MM.1S (cell line): Measurements from ENCODE around the gene CYP2D6.
"Not testable (repeated sequence)": the region's sequence is repeated elsewhere in the genome, so short reads cannot be mapped to it uniquely, and the experiment has no call there.

Source experiments
- DNase-seq: peaks from one replicate; pipeline ENCODE4 v3.0.0-alpha.2; 2015
- H2AFZ ChIP-seq: fragments of 300-600 bp; sonication (generic); 2 replicates; pipeline ENCODE4 v1.6.0; 2016; ENCODE audit warnings: antibody characterized with exemption, low read length
- H3F3A ChIP-seq: fragments of 300-600 bp; sonication (generic); 2 replicates; pipeline ENCODE4 v1.6.1; 2016; ENCODE audit warnings: mild to moderate bottlenecking, antibody characterized with exemption, low read length, moderate library complexity, mixed read lengths; ENCODE audit not compliant: insufficient read depth
- H3K27ac ChIP-seq: fragments of 300-600 bp; sonication (generic); 2 replicates; pipeline ENCODE4 v1.5.1; 2016; ENCODE audit warnings: mild to moderate bottlenecking, low read length
- H3K27me3 ChIP-seq: fragments of 300-600 bp; sonication (generic); replicated peaks from 2 replicates; pipeline ENCODE4 v1.6.0; 2016; ENCODE audit warnings: low read length; ENCODE audit not compliant: insufficient read depth
- H3K36me3 ChIP-seq: fragments of 300-600 bp; sonication (generic); replicated peaks from 2 replicates; pipeline ENCODE4 v1.6.1; 2016; ENCODE audit warnings: mild to moderate bottlenecking, low read length, mixed read lengths; ENCODE audit not compliant: insufficient read depth
- H3K4me1 ChIP-seq: fragments of 300-600 bp; sonication (generic); 2 replicates; pipeline ENCODE4 v1.6.1; 2016; ENCODE audit warnings: low read length, mixed read lengths
- H3K4me2 ChIP-seq: fragments of 300-600 bp; sonication (generic); 2 replicates; pipeline ENCODE4 v1.6.0; 2016; ENCODE audit warnings: low read depth, low read length
- H3K4me3 ChIP-seq: fragments of 300-600 bp; sonication (generic); 2 replicates; pipeline ENCODE4 v1.5.1; 2016; ENCODE audit warnings: low read length, mixed read lengths
- H3K79me2 ChIP-seq: fragments of 300-600 bp; sonication (generic); 2 replicates; pipeline ENCODE4 v1.6.1; 2016; ENCODE audit warnings: mixed run types, low read length, mixed read lengths
- H3K9ac ChIP-seq: fragments of 300-600 bp; sonication (generic); 2 replicates; pipeline ENCODE4 v1.6.1; 2016; ENCODE audit warnings: low read length, mixed read lengths
- H3K9me2 ChIP-seq: fragments of 300-600 bp; sonication (generic); replicated peaks from 2 replicates; pipeline ENCODE4 v1.6.1; 2016; ENCODE audit warnings: mild to moderate bottlenecking, low read length, mixed read lengths; ENCODE audit not compliant: insufficient read depth
- H3K9me3 ChIP-seq: fragments of 300-600 bp; sonication (generic); replicated peaks from 2 replicates; pipeline ENCODE4 v1.6.1; 2016; ENCODE audit warnings: mild to moderate bottlenecking, low read length, mixed read lengths; ENCODE audit not compliant: insufficient read depth
- H4K20me1 ChIP-seq: fragments of 300-600 bp; sonication (generic); 2 replicates; pipeline ENCODE4 v1.6.1; 2016; ENCODE audit warnings: mild to moderate bottlenecking, low read length, moderate library complexity, mixed read lengths; ENCODE audit not compliant: insufficient read depth
- EZH2 ChIP-seq: fragments of 300-600 bp; sonication (generic); optimal IDR thresholded peaks from 2 replicates; pipeline ENCODE3; 2017; ENCODE audit warnings: low read depth, mild to moderate bottlenecking, antibody characterized with exemption, low read length, mixed read lengths
- EZH2phosphoT487 ChIP-seq: fragments of 300-600 bp; sonication (generic); IDR thresholded peaks from 2 replicates; pipeline ENCODE4 v1.6.1; 2018; ENCODE audit warnings: antibody characterized with exemption, low read length
- TF ChIP-seq, protein P1 (sequence below): fragments of 300-600 bp; sonication (generic); IDR thresholded peaks from 2 replicates; pipeline ENCODE4 v1.5.1; 2016; ENCODE audit warnings: antibody characterized with exemption, low read length, mixed read lengths

CYP2D6 gene

DNA sequence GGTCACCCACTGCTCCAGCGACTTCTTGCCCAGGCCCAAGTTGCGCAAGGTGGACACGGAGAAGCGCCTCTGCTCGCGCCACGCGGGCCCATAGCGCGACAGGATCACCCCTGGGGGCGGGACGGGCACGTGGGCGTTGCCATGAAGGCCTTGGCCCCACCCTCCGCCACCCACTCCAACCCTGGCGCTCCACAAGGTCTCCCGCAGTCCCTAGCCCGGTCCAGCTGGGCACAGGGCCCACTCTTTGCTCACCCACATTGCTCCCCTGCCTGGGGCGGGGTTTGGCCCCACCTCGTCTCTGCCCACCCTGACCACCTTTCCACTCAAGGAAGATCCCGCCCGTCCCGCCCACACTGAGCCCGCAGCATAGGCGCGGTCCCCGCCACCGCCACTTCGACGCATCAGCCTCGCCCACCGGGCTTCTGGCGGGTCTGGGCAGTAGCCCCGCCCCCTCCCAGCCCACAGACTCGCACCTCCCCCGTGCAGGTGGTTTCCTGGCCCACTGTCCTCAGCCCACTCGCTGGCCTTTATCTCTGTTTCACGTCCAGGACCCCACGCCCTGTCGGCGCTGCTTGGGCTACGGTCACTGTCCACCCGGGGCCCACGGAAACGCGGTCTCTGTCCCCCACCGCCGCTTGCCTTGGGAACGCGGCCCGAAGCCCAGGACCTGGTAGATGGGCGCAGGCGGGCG is 12.3 kb upstream of the CYP2D6 start:
- DNase-seq = no peak
- Histone ChIP-seq H3K79me2 (no peaks in the 10 kb centered on the region), H3K27me3 (no peaks in the 10 kb centered on the region), H4K20me1 (no peaks in the 10 kb centered on the region), H3F3A (no peaks in the 10 kb centered on the region), H3K4me3 (no peak overlapping the region), H3K9me3 (no peaks in the 10 kb centered on the region), H3K4me2 (no peak overlapping the region), H3K9me2 (no peaks in the 10 kb centered on the region), H3K27ac (no peak overlapping the region), H3K9ac (no peak overlapping the region), H3K4me1 (no peaks in the 10 kb centered on the region), H3K36me3 (no peaks in the 10 kb centered on the region), H2AFZ (no peak overlapping the region)
- TF ChIP-seq, protein P1, sequence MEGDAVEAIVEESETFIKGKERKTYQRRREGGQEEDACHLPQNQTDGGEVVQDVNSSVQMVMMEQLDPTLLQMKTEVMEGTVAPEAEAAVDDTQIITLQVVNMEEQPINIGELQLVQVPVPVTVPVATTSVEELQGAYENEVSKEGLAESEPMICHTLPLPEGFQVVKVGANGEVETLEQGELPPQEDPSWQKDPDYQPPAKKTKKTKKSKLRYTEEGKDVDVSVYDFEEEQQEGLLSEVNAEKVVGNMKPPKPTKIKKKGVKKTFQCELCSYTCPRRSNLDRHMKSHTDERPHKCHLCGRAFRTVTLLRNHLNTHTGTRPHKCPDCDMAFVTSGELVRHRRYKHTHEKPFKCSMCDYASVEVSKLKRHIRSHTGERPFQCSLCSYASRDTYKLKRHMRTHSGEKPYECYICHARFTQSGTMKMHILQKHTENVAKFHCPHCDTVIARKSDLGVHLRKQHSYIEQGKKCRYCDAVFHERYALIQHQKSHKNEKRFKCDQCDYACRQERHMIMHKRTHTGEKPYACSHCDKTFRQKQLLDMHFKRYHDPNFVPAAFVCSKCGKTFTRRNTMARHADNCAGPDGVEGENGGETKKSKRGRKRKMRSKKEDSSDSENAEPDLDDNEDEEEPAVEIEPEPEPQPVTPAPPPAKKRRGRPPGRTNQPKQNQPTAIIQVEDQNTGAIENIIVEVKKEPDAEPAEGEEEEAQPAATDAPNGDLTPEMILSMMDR = no peak
- TF ChIP-seq EZH2phosphoT487 (no peak), EZH2 (no peak)

DNA sequence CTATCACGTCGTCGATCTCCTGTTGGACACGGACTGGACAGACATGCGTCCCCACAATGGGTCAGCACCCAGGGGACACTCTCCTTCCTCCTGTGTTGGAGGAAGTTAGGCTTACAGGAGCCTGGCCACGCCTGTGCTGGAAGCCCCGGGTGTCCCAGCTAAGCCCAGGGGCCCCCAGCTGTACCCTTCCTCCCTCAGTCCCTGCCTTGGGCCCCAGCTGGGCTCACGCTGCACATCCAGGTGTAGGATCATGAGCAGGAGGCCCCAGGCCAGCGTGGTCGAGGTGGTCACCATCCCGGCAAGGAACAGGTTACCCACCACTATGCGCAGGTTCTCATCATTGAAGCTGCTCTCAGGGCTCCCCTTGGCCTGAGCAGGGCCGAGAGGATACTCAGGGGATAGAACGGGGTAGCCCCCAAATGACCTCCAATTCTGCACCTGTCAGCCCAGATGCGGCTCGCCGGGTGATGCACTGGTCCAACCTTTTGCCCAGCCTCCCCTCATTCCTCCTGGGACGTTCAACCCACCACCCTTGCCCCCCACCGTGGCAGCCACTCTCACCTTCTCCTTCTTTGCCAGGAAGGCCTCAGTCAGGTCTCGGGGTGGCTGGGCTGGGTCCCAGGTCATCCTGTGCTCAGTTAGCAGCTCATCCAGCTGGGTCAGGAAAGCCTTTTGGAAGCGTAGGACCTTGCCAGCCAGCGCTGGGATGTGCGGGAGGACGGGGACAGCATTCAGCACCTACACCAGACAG is 10.9 kb upstream of the CYP2D6 start:
- H3K27ac ChIP-seq, H3K79me2 ChIP-seq, H3K9ac ChIP-seq, H3K4me1 ChIP-seq, H4K20me1 ChIP-seq, H3F3A ChIP-seq, H2AFZ ChIP-seq, H3K4me2 ChIP-seq, H3K27me3 ChIP-seq, H3K4me3 ChIP-seq, H3K36me3 ChIP-seq, H3K9me3 ChIP-seq, DNase-seq, H3K9me2 ChIP-seq: not testable (repeated sequence)

DNA sequence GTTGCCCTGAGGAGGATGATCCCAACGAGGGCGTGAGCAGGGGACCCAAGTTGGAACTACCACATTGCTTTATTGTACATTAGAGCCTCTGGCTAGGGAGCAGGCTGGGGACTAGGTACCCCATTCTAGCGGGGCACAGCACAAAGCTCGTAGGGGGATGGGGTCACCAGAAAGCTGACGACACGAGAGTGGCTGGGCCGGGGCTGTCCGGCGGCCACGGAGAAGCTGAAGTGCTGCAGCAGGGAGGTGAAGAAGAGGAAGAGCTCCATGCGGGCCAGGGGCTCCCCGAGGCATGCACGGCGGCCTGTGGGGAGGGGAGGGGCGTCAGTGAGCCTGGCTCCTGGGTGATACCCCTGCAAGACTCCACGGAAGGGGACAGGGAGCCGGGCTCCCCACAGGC is 9.5 kb upstream of the CYP2D6 start:
- not testable (repeated sequence) for H3F3A ChIP-seq, H3K4me2 ChIP-seq, H3K9ac ChIP-seq, H2AFZ ChIP-seq, H3K79me2 ChIP-seq, H3K9me3 ChIP-seq, H3K27ac ChIP-seq, H4K20me1 ChIP-seq, DNase-seq, H3K36me3 ChIP-seq, H3K27me3 ChIP-seq, H3K4me1 ChIP-seq, H3K4me3 ChIP-seq, H3K9me2 ChIP-seq

DNA sequence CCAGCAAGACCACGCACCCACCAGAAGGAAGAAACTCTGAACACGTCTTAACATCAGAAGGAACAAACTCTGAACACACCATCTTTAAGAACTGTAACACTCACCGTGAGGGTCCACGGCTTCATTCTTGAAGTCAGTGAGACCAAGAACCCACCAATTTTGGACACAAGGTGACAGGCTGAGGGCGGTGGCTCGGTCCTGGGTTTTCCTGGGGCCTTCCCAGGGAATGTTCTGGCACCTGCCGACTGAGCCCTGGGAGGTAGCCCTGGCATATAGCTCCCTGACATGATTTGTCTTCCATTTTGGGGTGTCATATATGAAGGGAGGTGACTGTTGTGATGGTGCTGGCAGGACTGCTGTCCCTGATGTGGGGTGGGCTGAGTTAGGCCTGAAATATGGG is 8.9 kb upstream of the CYP2D6 start:
- H3K4me2 ChIP-seq = not testable (repeated sequence)

More for the DNA sequence above, 8.9 kb upstream of the CYP2D6 start:
- not testable (repeated sequence) for H3K4me1 ChIP-seq, H4K20me1 ChIP-seq, H2AFZ ChIP-seq, H3K9me3 ChIP-seq, H3K4me3 ChIP-seq, H3K36me3 ChIP-seq, H3K27me3 ChIP-seq, H3K9me2 ChIP-seq, H3F3A ChIP-seq, H3K9ac ChIP-seq, H3K79me2 ChIP-seq, DNase-seq, H3K27ac ChIP-seq
